IMR-90 (cell line): ENCODE measurements around the gene NTF3. TPM values are rescaled to one million over a fixed set of nuclear protein-coding genes. Genes with fewer than 3 reads are reported as not detected.

Experiments
- ATAC-seq: fragments of 200-7000 bp; cut with Tn5 transposase; 2 replicates; pipeline ENCODE4 v1.9.1; 2020; ENCODE audit warnings: low read depth, mild to moderate bottlenecking, moderate library complexity
- BruUV-seq: library from RNA; stranded (reverse); fragments of 400-500 nt; replicated peaks from 2 replicates; lab custom pipeline; 2021; lab: Mats Ljungman, UMichigan
- CTCF ChIA-PET: fragments of 300-600 bp; formaldehyde crosslinking; extraction: SDS; loops from one replicate; lab custom pipeline; 2021; ENCODE audit warnings: antibody characterized with exemption; lab: Yijun Ruan, JAX
- POLR2A ChIA-PET: fragments of 300-600 bp; sonication (Branson Sonifier 250); formaldehyde crosslinking; loops from one replicate; lab custom pipeline; 2022; ENCODE audit warnings: antibody characterized with exemption; ENCODE audit not compliant: unreplicated experiment; lab: Charles Lee
- DNase-seq: peaks from one replicate; pipeline ENCODE4 v3.0.0; 2013
- H2AFZ ChIP-seq: replicated peaks from 2 replicates; pipeline ENCODE3; 2013; ENCODE audit warnings: low read length, mild to moderate bottlenecking; ENCODE audit not compliant: poor library complexity
- H2AK5ac ChIP-seq: 2 replicates; pipeline ENCODE4 v1.6.1; 2013; ENCODE audit warnings: low read depth, low read length, inconsistent platforms
- H2AK9ac ChIP-seq: replicated peaks from 2 replicates; pipeline ENCODE3; 2013; ENCODE audit warnings: mild to moderate bottlenecking, low read depth, low read length, moderate library complexity; ENCODE audit not compliant: poor library complexity
- H2BK120ac ChIP-seq: 2 replicates; pipeline ENCODE4 v1.6.1; 2013; ENCODE audit warnings: low read depth, low read length, inconsistent platforms
- H2BK15ac ChIP-seq: 3 replicates; pipeline ENCODE4 v1.6.1; 2013; ENCODE audit warnings: low read depth, low read length, inconsistent platforms
- H2BK20ac ChIP-seq: 2 replicates; pipeline ENCODE4 v1.6.1; 2013; ENCODE audit warnings: low read depth, mild to moderate bottlenecking, inconsistent platforms, low read length, moderate library complexity
- H2BK5ac ChIP-seq: 2 replicates; pipeline ENCODE4 v1.6.1; 2013; ENCODE audit warnings: mild to moderate bottlenecking, low read depth, low read length, inconsistent platforms; ENCODE audit not compliant: poor library complexity, severe bottlenecking
- H3K14ac ChIP-seq: replicated peaks from 2 replicates; pipeline ENCODE4 v1.6.1; 2013; ENCODE audit warnings: low read depth, low read length, inconsistent platforms
- H3K18ac ChIP-seq: 2 replicates; pipeline ENCODE4 v1.6.1; 2013; ENCODE audit warnings: low read depth, low read length, control low read depth
- H3K23ac ChIP-seq: 2 replicates; pipeline ENCODE4 v1.6.1; 2013; ENCODE audit warnings: low read depth, low read length, inconsistent platforms
- H3K27ac ChIP-seq: 2 replicates; pipeline ENCODE4 v1.5.1; 2013; ENCODE audit warnings: mild to moderate bottlenecking, control low read depth, low read length; ENCODE audit not compliant: insufficient read depth
- H3K27me3 ChIP-seq: 2 replicates; pipeline ENCODE4 v1.6.1; 2013; ENCODE audit warnings: low read length; ENCODE audit not compliant: control insufficient read depth, insufficient read depth
- H3K36me3 ChIP-seq: 2 replicates; pipeline ENCODE4 v1.6.1; 2013; ENCODE audit warnings: low read length, mixed read lengths; ENCODE audit not compliant: control insufficient read depth, insufficient read depth
- H3K4ac ChIP-seq: 2 replicates; pipeline ENCODE4 v1.6.1; 2013; ENCODE audit warnings: low read depth, low read length, inconsistent platforms
- H3K4me1 ChIP-seq: 2 replicates; pipeline ENCODE4 v1.6.1; 2013; ENCODE audit warnings: low read length, mixed read lengths; ENCODE audit not compliant: control insufficient read depth, insufficient read depth
- H3K4me2 ChIP-seq: 2 replicates; pipeline ENCODE4 v1.6.1; 2013; ENCODE audit warnings: low read depth, mild to moderate bottlenecking, control low read depth, low read length, moderate library complexity
- H3K4me3 ChIP-seq: 2 replicates; pipeline ENCODE4 v1.5.1; 2013; ENCODE audit warnings: low read depth, mild to moderate bottlenecking, control low read depth, low read length, moderate library complexity; ENCODE audit not compliant: insufficient read depth
- H3K56ac ChIP-seq: 2 replicates; pipeline ENCODE4 v1.6.1; 2013; ENCODE audit warnings: low read length, inconsistent platforms; ENCODE audit not compliant: insufficient read depth; ENCODE audit errors: extremely low read depth
- H3K79me1 ChIP-seq, 2 experiments: 2 replicates each; pipeline ENCODE4 v1.6.1; 2013; ENCODE audit warnings: low read length in 2 of 2, inconsistent platforms in 1 of 2, low read depth in 1 of 2
- H3K9ac ChIP-seq: 2 replicates; pipeline ENCODE4 v1.6.1; 2013; ENCODE audit warnings: low read depth, low read length, control low read depth
- H3K9me1 ChIP-seq: 2 replicates; pipeline ENCODE4 v1.6.1; 2013; ENCODE audit warnings: low read length, inconsistent platforms; ENCODE audit not compliant: insufficient read depth
- H3K9me3 ChIP-seq: 2 replicates; pipeline ENCODE4 v1.6.1; 2013; ENCODE audit warnings: low read length; ENCODE audit not compliant: control insufficient read depth, insufficient read depth
- H4K20me1 ChIP-seq: 2 replicates; pipeline ENCODE4 v1.6.1; 2013; ENCODE audit warnings: low read length, inconsistent platforms; ENCODE audit not compliant: insufficient read depth
- H4K5ac ChIP-seq: 2 replicates; pipeline ENCODE4 v1.6.1; 2013; ENCODE audit warnings: mild to moderate bottlenecking, low read depth, low read length, control low read depth
- H4K8ac ChIP-seq, 2 experiments: 2 replicates each; pipeline ENCODE4 v1.6.1; 2013; ENCODE audit warnings: low read depth in 2 of 2, low read length in 2 of 2, control low read depth in 1 of 2, inconsistent platforms in 1 of 2
- H4K91ac ChIP-seq: 2 replicates; pipeline ENCODE4 v1.6.1; 2013; ENCODE audit warnings: low read depth, low read length, inconsistent platforms; ENCODE audit not compliant: insufficient read depth
- BHLHE40 ChIP-seq: fragments of 150-350 bp; IDR thresholded peaks from 2 replicates; pipeline ENCODE4 v1.6.1; 2016; ENCODE audit warnings: mild to moderate bottlenecking, low read depth, low read length
- CHD1 ChIP-seq: IDR thresholded peaks from 2 replicates; pipeline ENCODE4 v1.6.1; 2012; ENCODE audit warnings: low read depth, low read length, improper control_type of control experiment
- MAFK ChIP-seq: IDR thresholded peaks from 2 replicates; pipeline ENCODE4 v1.6.1; 2012; ENCODE audit warnings: low read depth, low read length, improper control_type of control experiment
- RAD21 ChIP-seq: IDR thresholded peaks from 2 replicates; pipeline ENCODE4 v1.6.1; 2012; ENCODE audit warnings: low read length, improper control_type of control experiment
- RFX5 ChIP-seq: IDR thresholded peaks from 2 replicates; pipeline ENCODE4 v1.8.0; 2012; ENCODE audit warnings: low read depth, mild to moderate bottlenecking, low read length, moderate library complexity
- USF2 ChIP-seq: fragments of 150-350 bp; IDR thresholded peaks from 2 replicates; pipeline ENCODE4 v1.6.1; 2017; ENCODE audit warnings: mild to moderate bottlenecking, antibody characterized with exemption, low read length, low read depth
- WGBS, 2 experiments: methylation state at CpG; one replicate each; pipeline versions ENCODE4 v1.1.5 to v1.1.7; 2013; ENCODE audit warnings: missing lambda C conversion rate in 2 of 2; ENCODE audit not compliant: insufficient read length in 1 of 2; ENCODE audit errors: extremely low coverage in 2 of 2; 5-methylcytosine and 5-hydroxymethylcytosine counted together
- dilution Hi-C: fragments of 300-500 bp; cut with HindIII; formaldehyde crosslinking; loops from one replicate; pipeline ENCODE4 v1.14.3; 2018; ENCODE audit warnings: low sequenced_read_pairs; ENCODE audit not compliant: unreplicated experiment
- in situ Hi-C: fragments of 300-500 bp; cut with MboI; formaldehyde crosslinking; loops from 3 replicates; pipeline ENCODE4 v1.14.3; 2019; ENCODE audit warnings: low sequenced_read_pairs, inconsistent platforms, mixed read lengths
- intact Hi-C: fragments of 100-400 bp; cut with micrococcal nuclease; formaldehyde crosslinking; loops from 2 replicates; pipeline ENCODE4 v1.10.0; 2022
- polyA plus RNA-seq, 3 experiments: library from polyadenylated mRNA; depleted of rRNA; stranded (reverse); fragments of >200 nt; gene quantifications; 2 replicates each; pipeline ENCODE4 v1.2.3, GENCODE V29; 2012; ENCODE audit warnings: low replicate concordance in 1 of 3
- total RNA-seq: library from RNA; depleted of rRNA; stranded (reverse); fragments of >200 nt; gene quantifications from 2 replicates; pipeline ENCODE4 v1.2.3, GENCODE V29; 2012

Gene NTF3
- total and polyA plus RNA-seq, 2 of the 4 experiments (the other 2 are of a cell fraction): 12.2 to 32.4 TPM

DNA sequence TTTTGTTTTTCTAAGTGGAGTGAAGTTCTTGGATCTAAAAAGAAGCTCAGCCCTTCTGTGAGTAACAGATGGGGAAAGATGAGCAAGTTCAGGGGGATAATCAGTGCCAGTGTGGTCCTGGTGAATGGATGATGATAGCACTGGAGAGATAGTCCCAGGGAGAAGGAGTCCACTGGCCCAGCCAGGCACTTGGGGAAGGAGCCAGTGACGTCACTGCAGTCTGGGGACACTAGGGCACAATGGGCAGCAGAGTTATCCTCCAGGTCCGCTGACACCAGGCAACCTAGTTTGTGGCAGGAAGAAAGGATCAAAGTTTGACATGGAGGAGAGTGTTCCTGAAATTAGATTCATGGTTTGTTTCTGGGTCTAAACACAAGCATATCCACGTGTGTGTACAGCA, 101.5 kb downstream of the NTF3 start:
- H4K20me1 ChIP-seq: no peaks in the 10 kb centered on the region
- no peak overlapping the region for H4K5ac ChIP-seq
- H2AFZ ChIP-seq: no peak overlapping the region
- POLR2A ChIA-PET: no interaction called here
- TF ChIP-seq CHD1: no peak
- no peak for TF ChIP-seq MAFK
- no peak for TF ChIP-seq RAD21
- no peak for TF ChIP-seq BHLHE40
- no peak for TF ChIP-seq RFX5
- TF ChIP-seq USF2: no peak
- DNase-seq: no peak
- no peak for ATAC-seq
- no peak overlapping the region for H4K91ac ChIP-seq
- intact Hi-C loops: no loop called here
- H3K18ac ChIP-seq: no peak overlapping the region
- no TSS peak for BruUV-seq
- H3K36me3 ChIP-seq: no peaks in the 10 kb centered on the region
- no peak overlapping the region for H2BK20ac ChIP-seq
- H2AK9ac ChIP-seq: no peak overlapping the region
- in situ Hi-C loops: no loop called here
- no peak overlapping the region for H3K56ac ChIP-seq
- H3K27me3 ChIP-seq: peaks cover 6% of the 10 kb centered on the region
- no peak overlapping the region for H2BK15ac ChIP-seq
- no peak overlapping the region for H3K9ac ChIP-seq
- no peak overlapping the region for H3K14ac ChIP-seq
- no peak overlapping the region for H3K4me3 ChIP-seq
- dilution Hi-C loops: no loop called here
- H3K4me1 ChIP-seq: peaks cover 2% of the 10 kb centered on the region; the same call in 1 of the 2 replicates
- no peaks in the 10 kb centered on the region for H3K9me1 ChIP-seq
- CTCF ChIA-PET: no interaction called here
- H3K4me2 ChIP-seq: no peak overlapping the region
- WGBS, 2 experiments: 60% methylated on average over 1 of the region's 3 CpGs; no CpG with 5 or more reads in 1 of the 2 experiments
- H3K23ac ChIP-seq: no peak overlapping the region
- no peak overlapping the region for H3K4ac ChIP-seq
- no peak overlapping the region for H3K27ac ChIP-seq
- no peak overlapping the region for H2BK5ac ChIP-seq
- H2BK120ac ChIP-seq: no peak overlapping the region
- no peaks in the 10 kb centered on the region; the same call in 1 of the 2 replicates for H3K9me3 ChIP-seq
- H2AK5ac ChIP-seq: no peak overlapping the region
- no peak overlapping the region for H4K8ac ChIP-seq
- no peaks in the 10 kb centered on the region for H3K79me1 ChIP-seq
